Prostate gland (tissue), 2 donors: Measurements from ENCODE around the gene DNAH6. TPM values are rescaled to one million over a fixed set of nuclear protein-coding genes. Genes with fewer than 3 reads are reported as not detected.

Source experiments
- DNase-seq: peaks from one replicate; pipeline ENCODE4 v3.0.0-alpha.2; 2019; ENCODE audit warnings: low spot score
- H3K27ac ChIP-seq, 2 donors: fragments of 200-600 bp; sonication (generic); 2 replicates each; pipeline ENCODE4 v1.5.1; 2017 to 2019
- H3K27me3 ChIP-seq: fragments of 200-600 bp; sonication (generic); replicated peaks from 2 replicates; pipeline ENCODE4 v1.5.1; 2019; ENCODE audit not compliant: insufficient read depth
- H3K36me3 ChIP-seq, 2 donors: fragments of 200-600 bp; sonication (generic); 1 replicate in 1 of 2; 2 replicates in 1 of 2; pipeline versions ENCODE4 v1.5.1 to v1.8.1; 2017 to 2019
- H3K4me1 ChIP-seq: fragments of 200-600 bp; sonication (generic); replicated peaks from 2 replicates; pipeline ENCODE4 v1.5.1; 2019
- H3K4me3 ChIP-seq, 2 donors: fragments of 200-600 bp; sonication (generic); 2 replicates each; pipeline ENCODE4 v1.5.1; 2017 to 2019
- H3K9me3 ChIP-seq: fragments of 200-600 bp; sonication (generic); 2 replicates; pipeline ENCODE4 v1.5.1; 2017
- CTCF ChIP-seq, 4 experiments: fragments of 200-600 bp in 2 of 4; fragments of 450-650 bp in 2 of 4; sonication (generic) in 2 of 4; IDR thresholded peaks; 1 replicate in 3 of 4; 2 replicates in 1 of 4; pipeline ENCODE4 v1.5.1; 2016 to 2019; ENCODE audit warnings: antibody characterized with exemption in 4 of 4, mild to moderate bottlenecking in 2 of 4, moderate library complexity in 2 of 4
- POLR2A ChIP-seq: fragments of 450-650 bp; IDR thresholded peaks from one replicate; pipeline ENCODE4 v1.6.1; 2016; ENCODE audit warnings: antibody characterized with exemption, mild to moderate bottlenecking
- POLR2AphosphoS5 ChIP-seq: sonication (generic); formaldehyde crosslinking; IDR thresholded peaks from one replicate; pipeline ENCODE4 v1.6.1; 2017; ENCODE audit warnings: antibody characterized with exemption
- WGBS: methylation state at CpG from one replicate; pipeline ENCODE4 v1.1.5; 2018; 5-methylcytosine and 5-hydroxymethylcytosine counted together
- intact Hi-C: fragments of 100-400 bp; cut with DNase I; formaldehyde crosslinking; loops from one replicate; pipeline ENCODE4 v1.14.2; 2022
- total RNA-seq, 2 donors: library from RNA; depleted of rRNA; stranded (reverse); fragments of >200 nt; gene quantifications; one replicate each; pipeline ENCODE4 v1.1.0, GENCODE V29; 2016

The DNAH6 gene
- total RNA-seq, 2 donors from 2014 or later: 1.1 to 4.9 TPM

- Histone ChIP-seq H3K4me1 (no peaks in the 10 kb centered on the region), H3K4me3 (no peak overlapping the region), H3K36me3 (no peaks in the 10 kb centered on the region), H3K27me3 (no peaks in the 10 kb centered on the region), H3K9me3 (no peaks in the 10 kb centered on the region), H3K27ac (no peak overlapping the region)
- TF ChIP-seq POLR2A (no peak), CTCF (IDR thresholded peaks at IDR 0.05) (no peak), POLR2AphosphoS5 (no peak)
- 70% methylated on average over 2 of the region's 2 CpGs for WGBS
- intact Hi-C loops: no loop called here
- DNase-seq: no peak
These were observed 300.9 kb downstream of the DNAH6 start for GRCh38 chr2:84817239-84817655.

- TF ChIP-seq CTCF (IDR thresholded peaks at IDR 0.05) (no peak), POLR2A (no peak), POLR2AphosphoS5 (no peak)
- DNase-seq: no peak
- intact Hi-C loops: no loop called here
- Histone ChIP-seq H3K4me1 (no peaks in the 10 kb centered on the region), H3K9me3 (no peaks in the 10 kb centered on the region), H3K27me3 (no peaks in the 10 kb centered on the region), H3K27ac (no peak overlapping the region), H3K36me3 (no peaks in the 10 kb centered on the region), H3K4me3 (no peak overlapping the region)
- WGBS: 94% methylated on average over 7 of the region's 7 CpGs
These were observed 305.5 kb downstream of the DNAH6 start for GRCh38 chr2:84821806-84822205.

GRCh38 chr2:84823229-84823628 is 306.9 kb downstream of the DNAH6 start:
- Histone ChIP-seq H3K27me3 (no peaks in the 10 kb centered on the region), H3K27ac (no peak overlapping the region), H3K9me3 (no peaks in the 10 kb centered on the region), H3K4me1 (no peaks in the 10 kb centered on the region), H3K4me3 (no peak overlapping the region), H3K36me3 (no peaks in the 10 kb centered on the region)
- DNase-seq: no peak
- intact Hi-C loops: no loop called here
- 85% methylated on average over 5 of the region's 5 CpGs for WGBS
- TF ChIP-seq CTCF (IDR thresholded peaks at IDR 0.05) (no peak), POLR2A (no peak), POLR2AphosphoS5 (no peak)

- H3K27me3 ChIP-seq: no peaks in the 10 kb centered on the region
- no peak for TF ChIP-seq POLR2AphosphoS5
- TF ChIP-seq CTCF (IDR thresholded peaks at IDR 0.05): no peak
- TF ChIP-seq POLR2A: no peak
- H3K4me1 ChIP-seq: no peaks in the 10 kb centered on the region
- no peaks in the 10 kb centered on the region for H3K36me3 ChIP-seq
- H3K27ac ChIP-seq: no peak overlapping the region
- intact Hi-C loops: no loop called here
- no peaks in the 10 kb centered on the region for H3K9me3 ChIP-seq
- no peak overlapping the region for H3K4me3 ChIP-seq
- no peak for DNase-seq
- WGBS: 96% methylated on average over 21 of the region's 21 CpGs
These were observed 307.5 kb downstream of the DNAH6 start for GRCh38 chr2:84823788-84824187.

GRCh38 chr2:84827978-84828575 is 311.8 kb downstream of the DNAH6 start:
- Histone ChIP-seq H3K4me1 (no peaks in the 10 kb centered on the region), H3K27ac (no peak overlapping the region), H3K9me3 (no peaks in the 10 kb centered on the region), H3K4me3 (no peak overlapping the region), H3K27me3 (no peaks in the 10 kb centered on the region), H3K36me3 (no peaks in the 10 kb centered on the region)
- no peak for DNase-seq
- WGBS: 82% methylated on average over 2 of the region's 2 CpGs
- no peak for TF ChIP-seq POLR2AphosphoS5
- TF ChIP-seq POLR2A: no peak
- no peak for TF ChIP-seq CTCF (IDR thresholded peaks at IDR 0.05)
- intact Hi-C loops: no loop called here
